Measurements from ENCODE around the gene CCNF.

GRCh38 chr16:2486645-2487516 is 57.6 kb downstream of the CCNF start:
- TF ChIP-seq CTCF (IDR thresholded peaks at IDR 0.05) (peak in 5 of 7 experiments; percentile 19 to 68 (median 50)), POLR2A (IDR thresholded peaks at IDR 0.05) (no peak)

All from body of pancreas (tissue), 4 donors.